Stimulated activated naive CD8-positive, alpha-beta T cell treated with anti-CD3 and anti-CD28 coated beads, Interleukin-15, Interleukin-2, amounts not matched to agents 100 ng/mL and 50 ng/mL, for 24 hours (primary cell): Measurements from ENCODE around the gene AGBL1.

Experiments used
- H3K27ac Mint-ChIP-seq: one replicate; pipeline ENCODE4 v1.8.0; 2021; ENCODE audit warnings: mild to moderate bottlenecking, mixed read lengths
- H3K27me3 Mint-ChIP-seq: one replicate; pipeline ENCODE4 v1.8.0; 2021; ENCODE audit warnings: mixed read lengths
- H3K36me3 Mint-ChIP-seq: one replicate; pipeline ENCODE4 v1.8.0; 2021; ENCODE audit warnings: low read depth, mixed read lengths
- H3K4me1 Mint-ChIP-seq: one replicate; pipeline ENCODE4 v1.8.0; 2021; ENCODE audit warnings: low read depth, mixed read lengths
- H3K4me3 Mint-ChIP-seq: one replicate; pipeline ENCODE4 v1.8.0; 2021; ENCODE audit warnings: mild to moderate bottlenecking, mixed read lengths
- H3K9me3 Mint-ChIP-seq: one replicate; pipeline ENCODE4 v1.8.0; 2021; ENCODE audit warnings: mixed read lengths

Gene AGBL1

DNA sequence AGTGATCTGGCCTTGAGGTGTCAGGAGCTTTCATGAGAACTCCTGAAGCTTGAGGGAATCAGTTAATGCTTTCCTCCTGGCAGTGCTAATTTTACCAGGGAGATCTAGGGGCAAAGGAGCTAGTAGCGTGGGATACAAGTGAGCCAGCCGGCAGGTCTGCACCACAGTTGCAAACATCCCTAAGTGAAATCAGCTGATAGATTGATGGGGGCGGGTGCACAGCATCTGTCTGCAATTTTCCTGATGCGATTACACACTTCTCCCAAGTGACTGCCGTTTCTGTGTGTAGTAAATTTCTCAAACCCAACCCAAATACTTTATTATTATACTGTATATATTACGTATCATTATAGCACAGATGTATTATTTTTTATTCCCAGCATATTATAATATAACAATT lies 304.5 kb downstream of the AGBL1 start:
- Mint-ChIP-seq H3K9me3 (no peaks in the 10 kb centered on the region), H3K27me3 (peaks cover 16% of the 10 kb centered on the region), H3K4me3 (no peak overlapping the region), H3K27ac (no peak overlapping the region), H3K36me3 (no peaks in the 10 kb centered on the region), H3K4me1 (no peaks in the 10 kb centered on the region)

DNA sequence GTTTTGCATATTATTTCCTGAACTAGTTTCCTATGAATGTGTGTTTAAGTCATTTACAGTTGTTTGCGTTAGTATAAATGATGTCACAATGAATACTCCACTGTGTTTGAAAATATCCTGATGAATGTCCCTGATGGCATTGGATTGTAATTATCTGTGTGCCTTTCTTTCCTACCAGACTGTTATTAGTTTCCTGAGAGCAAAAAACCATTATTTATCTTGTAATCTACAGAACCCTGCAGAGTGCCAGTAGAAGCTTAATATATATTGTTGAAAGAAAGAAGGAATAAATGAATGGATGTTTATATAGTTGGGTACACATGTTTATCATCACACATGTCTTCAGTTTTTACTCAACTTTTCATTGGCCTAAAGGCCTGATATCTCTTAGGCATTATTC lies 312.6 kb downstream of the AGBL1 start:
- H3K27me3 Mint-ChIP-seq, result peaks cover 5% of the 10 kb centered on the region
- H3K36me3 Mint-ChIP-seq, result no peaks in the 10 kb centered on the region
- no peaks in the 10 kb centered on the region for H3K9me3 Mint-ChIP-seq
- H3K27ac Mint-ChIP-seq, result no peak overlapping the region
- no peaks in the 10 kb centered on the region for H3K4me1 Mint-ChIP-seq
- H3K4me3 Mint-ChIP-seq, result no peak overlapping the region

- H3K4me3 Mint-ChIP-seq, result no peak overlapping the region
- H3K27ac Mint-ChIP-seq, result no peak overlapping the region
- peaks cover 4% of the 10 kb centered on the region for H3K27me3 Mint-ChIP-seq
- H3K36me3 Mint-ChIP-seq, result no peaks in the 10 kb centered on the region
- H3K4me1 Mint-ChIP-seq, result no peaks in the 10 kb centered on the region
- no peaks in the 10 kb centered on the region for H3K9me3 Mint-ChIP-seq
Measured at GRCh38 chr15:86392874-86393273, 313.2 kb downstream of the AGBL1 start.

DNA sequence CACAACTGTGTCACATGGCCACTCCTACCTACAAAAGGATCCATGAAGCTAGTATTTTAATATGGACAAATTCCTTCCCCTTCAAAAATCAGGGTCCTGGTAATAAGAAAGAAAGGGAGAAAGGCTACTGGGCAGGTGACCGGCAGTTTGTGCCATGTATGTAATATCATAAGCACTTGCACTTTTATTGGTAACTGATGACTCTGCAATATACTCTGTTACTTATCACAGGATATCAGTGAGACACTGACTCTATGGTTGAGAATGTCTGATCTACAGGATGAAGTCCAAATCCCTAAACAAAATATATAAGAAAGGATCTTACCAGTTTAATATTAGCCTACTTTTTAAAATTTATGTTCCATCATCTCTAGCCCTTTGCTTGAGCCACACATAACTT lies 315.2 kb downstream of the AGBL1 start:
- Mint-ChIP-seq H3K27ac (no peak overlapping the region), H3K27me3 (peaks cover 4% of the 10 kb centered on the region), H3K4me1 (no peaks in the 10 kb centered on the region), H3K4me3 (no peak overlapping the region), H3K36me3 (no peaks in the 10 kb centered on the region), H3K9me3 (no peaks in the 10 kb centered on the region)

- Mint-ChIP-seq H3K27ac (no peak overlapping the region), H3K36me3 (no peaks in the 10 kb centered on the region), H3K4me1 (no peaks in the 10 kb centered on the region), H3K27me3 (peaks cover 4% of the 10 kb centered on the region), H3K4me3 (no peak overlapping the region), H3K9me3 (no peaks in the 10 kb centered on the region)
Measured at GRCh38 chr15:86399041-86399954, 319.6 kb downstream of the AGBL1 start.

DNA sequence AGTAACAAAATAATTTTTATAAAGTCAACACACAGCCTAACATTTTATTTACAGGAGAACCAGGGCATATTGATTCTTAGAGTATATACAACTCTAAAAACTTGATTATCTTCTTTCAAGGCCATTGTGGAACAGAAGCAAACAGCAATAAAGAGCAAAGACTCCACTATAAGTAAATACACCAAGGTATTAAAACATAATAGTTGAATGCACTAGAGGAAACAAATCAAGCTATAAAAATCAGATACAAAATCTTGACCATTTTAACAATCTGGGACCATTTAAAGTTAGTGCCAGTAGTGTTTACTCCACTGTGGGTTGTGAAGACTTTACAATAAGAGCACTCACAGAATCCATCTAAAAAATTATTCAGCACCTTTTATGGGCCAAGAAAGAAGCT lies 323.6 kb downstream of the AGBL1 start:
- Mint-ChIP-seq H3K4me3 (no peak overlapping the region), H3K4me1 (no peaks in the 10 kb centered on the region), H3K9me3 (no peaks in the 10 kb centered on the region), H3K27ac (no peak overlapping the region), H3K36me3 (no peaks in the 10 kb centered on the region), H3K27me3 (no peaks in the 10 kb centered on the region)

GRCh38 chr15:86403914-86404583 lies 324.4 kb downstream of the AGBL1 start:
- no peaks in the 10 kb centered on the region for H3K4me1 Mint-ChIP-seq
- H3K9me3 Mint-ChIP-seq, result no peaks in the 10 kb centered on the region
- H3K36me3 Mint-ChIP-seq, result no peaks in the 10 kb centered on the region
- no peak overlapping the region for H3K27ac Mint-ChIP-seq
- H3K27me3 Mint-ChIP-seq, result no peaks in the 10 kb centered on the region
- H3K4me3 Mint-ChIP-seq, result no peak overlapping the region

DNA sequence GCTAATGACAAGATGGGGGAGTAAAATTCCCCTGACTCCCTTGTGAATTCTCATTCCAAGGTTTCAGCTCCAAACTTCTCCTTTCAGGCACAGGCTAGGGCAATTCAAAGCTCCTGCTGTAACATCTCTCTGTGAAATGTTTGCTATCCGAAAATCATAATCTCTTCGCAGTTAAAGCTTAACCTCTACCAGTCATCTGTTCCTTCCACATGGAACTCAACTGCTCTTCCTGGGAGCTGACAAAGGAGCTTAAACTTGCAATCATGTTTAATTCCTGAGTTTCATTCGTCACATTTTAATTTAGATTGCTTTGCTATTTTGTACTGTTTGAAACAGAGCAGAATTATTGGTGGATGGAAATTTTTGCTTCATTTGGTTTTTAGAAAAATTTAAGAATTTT lies 328.6 kb downstream of the AGBL1 start:
- Mint-ChIP-seq H3K27ac (no peak overlapping the region), H3K4me3 (no peak overlapping the region), H3K27me3 (no peaks in the 10 kb centered on the region), H3K36me3 (no peaks in the 10 kb centered on the region), H3K4me1 (no peaks in the 10 kb centered on the region), H3K9me3 (no peaks in the 10 kb centered on the region)

DNA sequence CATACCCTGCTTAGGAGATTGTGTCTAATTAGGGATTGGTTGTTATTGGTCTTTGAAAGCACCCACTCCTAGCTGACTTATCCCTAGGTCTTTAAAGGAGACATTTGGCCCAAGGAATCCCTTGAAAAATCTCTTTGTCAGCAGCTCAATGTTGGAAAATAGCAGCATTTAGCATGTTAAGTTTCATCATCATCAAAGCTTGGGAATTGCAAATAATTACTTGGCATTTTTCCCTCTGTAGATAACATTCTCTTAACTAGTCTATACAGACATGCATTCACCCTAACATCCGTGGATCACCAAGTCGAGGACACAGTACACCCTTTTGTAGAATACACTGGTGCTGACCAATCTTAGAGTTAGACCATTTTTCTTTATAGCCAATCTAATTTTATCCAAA lies 332.2 kb downstream of the AGBL1 start:
- H3K9me3 Mint-ChIP-seq, result no peaks in the 10 kb centered on the region
- H3K4me1 Mint-ChIP-seq, result no peaks in the 10 kb centered on the region
- no peak overlapping the region for H3K4me3 Mint-ChIP-seq
- no peaks in the 10 kb centered on the region for H3K27me3 Mint-ChIP-seq
- H3K27ac Mint-ChIP-seq, result no peak overlapping the region
- no peaks in the 10 kb centered on the region for H3K36me3 Mint-ChIP-seq

DNA sequence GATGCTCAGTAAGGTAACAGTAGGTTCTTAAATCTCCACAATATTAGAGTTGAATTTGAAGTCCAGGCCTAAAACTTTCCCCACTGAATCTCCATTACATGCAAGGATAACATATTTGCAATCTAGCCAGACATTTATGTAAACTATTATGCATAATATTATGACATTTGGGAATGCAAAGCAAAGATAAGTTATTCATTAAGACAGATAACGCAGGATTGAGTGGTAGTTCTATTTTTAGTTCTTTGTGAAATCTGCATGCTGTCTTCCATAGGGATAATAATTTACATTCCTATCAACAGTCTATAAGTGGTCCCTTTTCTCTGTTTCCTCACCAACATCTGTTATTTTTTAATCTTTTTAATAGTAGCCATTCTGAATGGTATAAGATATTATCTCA lies 333.5 kb downstream of the AGBL1 start:
- H3K4me1 Mint-ChIP-seq, result no peaks in the 10 kb centered on the region
- no peak overlapping the region for H3K27ac Mint-ChIP-seq
- H3K27me3 Mint-ChIP-seq, result no peaks in the 10 kb centered on the region
- H3K4me3 Mint-ChIP-seq, result no peak overlapping the region
- peaks cover 4% of the 10 kb centered on the region for H3K9me3 Mint-ChIP-seq
- no peaks in the 10 kb centered on the region for H3K36me3 Mint-ChIP-seq

DNA sequence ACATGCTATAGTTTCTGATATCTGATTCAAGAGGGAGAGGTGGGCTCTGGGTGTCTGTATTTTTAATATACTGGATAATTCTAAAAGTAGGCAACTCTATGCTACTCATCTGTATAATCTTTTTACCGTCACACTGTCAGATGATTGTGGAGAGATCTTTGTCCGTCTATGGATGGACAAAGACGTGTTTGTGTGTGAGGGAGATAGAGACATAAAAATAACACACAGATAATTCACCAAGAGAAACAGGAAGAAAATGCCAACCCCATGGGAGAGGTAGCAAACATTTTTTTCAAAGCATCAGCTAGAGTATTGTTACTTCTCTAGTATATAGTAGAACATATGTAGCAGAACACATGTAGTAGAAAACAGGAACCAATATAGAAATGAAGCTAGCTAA lies 346.1 kb downstream of the AGBL1 start:
- H3K36me3 Mint-ChIP-seq, result no peaks in the 10 kb centered on the region
- no peaks in the 10 kb centered on the region for H3K4me1 Mint-ChIP-seq
- peaks cover 7% of the 10 kb centered on the region for H3K9me3 Mint-ChIP-seq
- H3K27me3 Mint-ChIP-seq, result no peaks in the 10 kb centered on the region
- no peak overlapping the region for H3K27ac Mint-ChIP-seq
- no peak overlapping the region for H3K4me3 Mint-ChIP-seq

GRCh38 chr15:86432861-86433260 lies 353.2 kb downstream of the AGBL1 start:
- Mint-ChIP-seq H3K4me1 (no peaks in the 10 kb centered on the region), H3K4me3 (no peak overlapping the region), H3K27me3 (no peaks in the 10 kb centered on the region), H3K36me3 (no peaks in the 10 kb centered on the region), H3K27ac (no peak overlapping the region), H3K9me3 (no peaks in the 10 kb centered on the region)

GRCh38 chr15:86433983-86434382 lies 354.3 kb downstream of the AGBL1 start:
- Mint-ChIP-seq H3K27ac (no peak overlapping the region), H3K36me3 (no peaks in the 10 kb centered on the region), H3K4me1 (no peaks in the 10 kb centered on the region), H3K9me3 (no peaks in the 10 kb centered on the region), H3K4me3 (no peak overlapping the region), H3K27me3 (no peaks in the 10 kb centered on the region)

DNA sequence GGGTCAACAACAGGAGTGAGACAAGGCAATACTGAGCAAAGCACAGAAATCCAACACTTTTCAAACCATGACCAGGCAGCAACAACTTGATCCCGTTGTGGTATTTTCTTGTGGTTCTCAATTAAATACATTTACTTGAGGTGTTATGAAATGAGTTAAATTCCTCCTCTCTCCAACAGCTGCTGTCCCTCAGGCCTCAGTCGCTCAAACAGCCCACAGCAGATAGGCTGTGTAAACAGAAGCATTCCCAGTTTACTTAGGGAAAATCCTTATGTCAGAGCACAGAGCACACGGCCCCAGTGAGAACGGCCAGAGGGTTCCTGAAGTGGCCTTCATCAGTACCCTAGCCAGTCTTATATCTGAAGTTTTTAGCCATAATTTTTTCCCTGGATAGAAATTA lies 359.9 kb downstream of the AGBL1 start:
- Mint-ChIP-seq H3K36me3 (no peaks in the 10 kb centered on the region), H3K4me3 (no peak overlapping the region), H3K4me1 (no peaks in the 10 kb centered on the region), H3K9me3 (no peaks in the 10 kb centered on the region), H3K27ac (no peak overlapping the region), H3K27me3 (no peaks in the 10 kb centered on the region)

GRCh38 chr15:86444527-86444926 lies 364.9 kb downstream of the AGBL1 start:
- no peak overlapping the region for H3K27ac Mint-ChIP-seq
- H3K9me3 Mint-ChIP-seq, result no peaks in the 10 kb centered on the region
- no peak overlapping the region for H3K4me3 Mint-ChIP-seq
- H3K27me3 Mint-ChIP-seq, result peaks cover 10% of the 10 kb centered on the region
- H3K4me1 Mint-ChIP-seq, result no peaks in the 10 kb centered on the region
- H3K36me3 Mint-ChIP-seq, result no peaks in the 10 kb centered on the region
